Stimulated activated naive CD8-positive, alpha-beta T cell treated with anti-CD3 and anti-CD28 coated beads, Interleukin-15, Interleukin-2, amounts not matched to agents 100 U/mL and 50 U/mL, for 24 hours (primary cell): ENCODE results near the gene DDX18.
"Not testable (repeated sequence)": the region's sequence is repeated elsewhere in the genome, so short reads cannot be mapped to it uniquely, and the experiment has no call there.

Experiments
- ATAC-seq: fragments of 150-1000 bp; cut with Tn5 transposase; one replicate; pipeline ENCODE4 v1.10.0; 2021
- DNase-seq: peaks from one replicate; pipeline ENCODE4 v3.0.0; 2021

Gene DDX18

DNA sequence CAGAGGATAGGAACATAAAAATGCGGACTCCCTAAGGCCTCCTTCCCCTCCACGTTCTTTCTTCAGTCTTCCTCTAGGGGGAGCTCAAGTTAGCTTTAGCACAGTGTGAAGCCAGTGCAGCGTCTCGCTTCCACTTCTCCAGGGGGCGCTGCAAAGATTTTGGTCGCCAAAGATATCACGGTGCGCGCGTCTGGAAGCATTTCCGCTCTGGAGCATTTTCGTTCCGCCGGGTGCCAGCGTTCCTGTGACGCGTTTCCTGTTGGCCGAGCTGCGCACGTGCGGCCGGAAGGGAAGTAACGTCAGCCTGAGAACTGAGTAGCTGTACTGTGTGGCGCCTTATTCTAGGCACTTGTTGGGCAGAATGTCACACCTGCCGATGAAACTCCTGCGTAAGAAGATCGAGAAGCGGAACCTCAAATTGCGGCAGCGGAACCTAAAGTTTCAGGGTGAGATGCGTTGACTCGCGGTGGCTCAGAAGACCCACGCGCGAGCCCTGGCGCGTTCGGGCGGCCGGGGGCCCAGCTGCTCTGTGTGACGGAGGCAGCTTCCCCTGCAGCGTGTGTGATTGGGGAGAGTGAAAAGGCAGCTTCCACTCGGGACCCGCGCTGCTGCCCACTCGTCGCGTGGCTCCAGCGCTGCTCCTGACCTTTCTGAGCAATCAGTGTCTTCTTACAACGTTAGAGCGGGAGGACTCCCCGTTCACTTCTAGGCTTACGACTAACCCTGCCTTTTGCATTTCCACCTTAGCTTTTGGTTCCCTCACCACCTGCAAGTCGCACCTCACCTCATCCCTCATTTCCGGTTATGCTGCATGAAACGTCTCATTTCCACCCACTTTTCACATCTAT, at the start of gene DDX18:
Gene DDX18 (plus strand): TSS at position 275 of the 848 bp plus-strand sequence. CDS start 87 bp downstream, at position 362.
- DNase-seq (peak; percentile 96), ATAC-seq (peak; percentile 96)

DNA sequence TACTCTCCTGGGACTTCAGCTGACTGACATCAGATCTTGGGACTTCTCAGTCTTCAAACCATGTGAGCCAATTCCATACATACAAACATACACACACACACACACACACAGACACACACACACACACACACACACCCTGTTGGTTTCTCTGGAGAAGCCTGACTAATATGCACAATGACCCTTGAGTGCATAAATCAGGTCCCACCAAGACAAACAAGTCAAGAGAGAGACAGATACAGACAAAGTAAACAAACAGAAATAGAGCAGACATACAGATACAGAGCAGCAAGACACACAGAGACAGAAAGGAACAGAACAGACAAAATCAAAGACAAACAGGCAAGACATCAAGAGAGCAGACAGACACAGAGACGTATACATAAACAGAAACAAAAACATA, 43.8 kb upstream of the DDX18 start:
- no peak for DNase-seq
- ATAC-seq, result no peak

DNA sequence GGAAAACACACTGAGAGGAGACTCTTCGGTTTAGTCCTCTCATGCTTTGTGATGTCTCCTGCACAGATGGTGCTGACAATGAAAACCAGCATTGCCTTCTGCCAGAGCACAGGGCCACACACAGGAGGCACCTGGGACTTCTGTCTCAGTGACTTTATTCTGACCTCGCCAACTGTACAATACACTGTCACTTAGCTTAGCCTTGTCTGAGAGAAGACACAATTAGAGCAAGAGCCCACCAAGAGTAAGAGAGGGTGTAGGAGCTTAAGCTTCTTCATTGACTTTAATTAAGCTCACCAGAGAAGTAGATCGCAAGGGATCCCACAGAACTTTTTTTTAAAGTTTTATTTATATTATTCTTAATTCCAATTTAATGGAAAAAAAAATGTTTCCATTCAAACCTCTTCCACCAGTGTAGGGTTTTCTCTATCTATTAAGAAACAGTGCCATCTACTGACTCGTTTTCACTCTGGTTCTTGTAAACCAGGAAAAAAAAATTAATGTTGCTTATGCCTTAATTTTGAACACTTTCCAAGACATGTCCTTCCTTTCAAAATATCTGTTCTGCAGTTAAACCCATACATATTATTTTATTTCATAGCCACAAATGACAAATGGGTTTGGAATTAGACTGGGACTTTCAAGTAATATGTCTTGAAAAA, 42.4 kb upstream of the DDX18 start:
- no peak for DNase-seq
- ATAC-seq, result no peak

DNA sequence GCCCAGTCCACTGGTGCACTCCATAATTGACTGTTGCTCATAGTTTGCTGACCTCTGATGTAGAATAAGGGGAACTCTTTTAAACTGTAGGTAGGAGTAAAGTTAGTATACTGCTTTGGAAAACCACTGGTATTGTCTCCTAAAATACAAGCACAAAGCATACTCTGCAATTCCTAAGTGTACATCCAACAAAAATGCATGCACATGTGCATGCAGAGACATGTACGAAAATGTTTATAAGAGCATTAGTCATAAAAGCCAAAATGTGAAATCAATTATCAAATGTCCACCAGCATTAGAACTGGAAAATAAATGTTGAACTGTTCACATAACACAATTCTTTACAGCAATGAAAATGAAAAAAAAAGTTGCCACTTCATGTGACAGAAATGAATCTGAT, 39.8 kb upstream of the DDX18 start:
- no peak for ATAC-seq
- DNase-seq, result no peak

DNA sequence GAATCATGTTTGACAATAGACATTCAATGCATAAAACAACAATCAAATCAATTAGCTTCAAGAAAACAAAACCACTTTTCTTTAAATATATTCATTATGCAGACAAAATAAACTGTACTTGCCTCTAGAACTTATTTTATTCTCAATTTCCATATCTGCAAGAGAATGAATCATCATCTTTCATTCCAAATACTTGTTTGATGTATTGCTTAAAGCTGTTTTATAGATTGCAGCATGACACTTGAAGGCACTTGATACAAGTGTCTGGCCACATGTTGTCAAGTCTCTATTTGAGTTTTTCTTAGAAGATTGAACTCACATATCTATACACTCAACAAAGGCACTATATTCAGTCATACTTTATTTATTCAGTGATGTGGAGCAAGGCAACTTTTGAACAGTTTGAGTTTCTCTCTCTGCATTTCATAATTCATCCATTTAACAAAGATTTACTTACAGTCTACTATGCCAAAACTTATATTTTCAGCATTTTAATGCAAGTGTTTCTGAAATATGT, 38.7 kb upstream of the DDX18 start:
- DNase-seq (no peak), ATAC-seq (no peak)

DNA sequence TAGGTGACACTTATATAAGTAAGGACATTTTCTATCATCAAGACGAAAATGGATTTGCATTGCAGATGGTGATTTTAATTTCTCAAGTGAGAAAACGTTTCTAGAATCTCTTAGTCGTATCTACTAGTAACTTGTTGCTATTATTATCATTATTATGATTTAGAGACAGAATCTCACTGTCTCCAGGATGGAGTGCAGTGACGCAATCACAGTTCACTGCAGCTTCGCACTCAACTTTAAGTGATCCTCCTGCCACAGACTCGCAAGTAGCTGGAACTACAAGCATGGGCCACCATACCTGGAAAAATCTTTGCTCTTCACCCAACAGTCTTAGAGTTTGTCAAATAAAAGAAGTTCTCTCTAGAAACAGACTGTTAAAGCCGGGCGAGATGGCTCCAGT, 37.6 kb upstream of the DDX18 start:
- ATAC-seq (no peak), DNase-seq (no peak)

DNA sequence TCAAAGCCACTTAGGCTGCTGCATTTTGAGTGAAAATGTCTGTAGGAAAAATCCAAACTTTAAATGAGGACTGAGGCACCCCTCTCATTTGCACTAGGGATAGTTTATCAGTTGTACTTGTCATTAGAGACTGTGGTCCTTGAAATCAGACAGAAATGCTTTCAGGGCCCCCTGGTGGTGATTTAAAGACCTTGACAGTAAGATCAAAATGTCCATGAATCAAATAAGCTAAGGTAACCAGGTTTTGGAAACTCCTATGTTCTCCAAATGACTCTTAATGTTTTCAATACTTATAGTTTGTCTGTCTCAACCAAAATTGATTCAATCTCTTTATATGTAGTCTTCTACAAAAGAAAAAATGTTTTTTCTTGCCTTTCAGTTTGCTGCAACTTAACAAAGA, 28.8 kb upstream of the DDX18 start:
- DNase-seq, result peak; percentile 35
- ATAC-seq, result no peak

DNA sequence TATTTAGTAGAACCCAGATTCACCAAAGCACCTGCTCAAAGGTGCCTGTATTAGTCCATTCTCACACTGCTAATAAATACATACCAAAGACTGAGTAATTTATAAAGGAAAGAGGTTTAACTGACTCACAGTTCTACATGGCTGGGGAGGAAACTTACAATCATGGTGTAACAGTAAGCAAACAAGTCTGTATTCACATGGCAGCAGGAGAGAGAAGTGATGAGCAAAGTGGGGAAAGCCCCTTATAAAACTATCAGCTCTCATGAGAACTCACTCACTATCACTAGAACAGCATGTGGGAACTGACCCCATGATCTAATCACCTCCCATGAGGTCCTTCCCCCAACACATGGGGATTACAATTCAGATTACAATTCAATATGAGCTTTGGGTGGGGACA, 28.0 kb upstream of the DDX18 start:
- DNase-seq (no peak), ATAC-seq (no peak)

DNA sequence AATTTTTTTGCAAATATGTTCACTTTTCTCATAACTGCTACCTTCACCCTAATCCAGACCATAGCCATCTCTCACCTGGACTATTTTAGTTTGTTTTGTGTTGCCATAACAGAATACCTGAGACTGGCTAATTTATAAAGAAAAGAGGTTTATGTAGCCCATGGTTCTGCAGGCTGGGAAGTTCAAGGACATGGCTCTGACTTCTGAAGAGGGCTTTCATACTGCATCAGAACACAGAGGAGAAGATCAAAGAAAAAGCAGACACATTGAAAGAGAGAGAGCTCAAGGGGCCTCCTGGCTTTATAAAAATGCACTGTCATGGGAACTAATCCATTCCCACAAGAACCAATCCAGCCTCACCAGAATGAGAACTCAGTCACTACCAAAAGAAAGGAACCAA, 25.0 kb upstream of the DDX18 start:
- no peak for ATAC-seq
- DNase-seq, result no peak

DNA sequence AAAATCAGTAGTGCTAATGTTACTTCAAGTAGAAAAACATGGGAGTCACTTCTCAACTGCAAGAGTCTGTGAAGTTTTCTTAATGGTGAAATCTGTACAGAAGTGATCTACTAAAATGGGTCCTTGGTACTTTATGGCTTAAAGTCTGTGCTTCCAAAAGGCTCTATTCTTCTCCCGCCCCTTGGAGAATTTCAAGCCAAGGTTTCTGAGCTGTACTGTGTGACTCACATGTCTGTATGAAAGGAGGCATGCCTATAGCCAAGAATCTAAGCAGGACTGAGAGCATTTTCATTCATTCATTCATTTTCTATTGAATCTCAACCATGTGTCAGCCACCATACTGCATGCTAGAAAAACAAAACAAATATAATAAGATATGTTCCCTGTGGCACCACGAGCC, 19.8 kb upstream of the DDX18 start:
- no peak for ATAC-seq
- no peak for DNase-seq

DNA sequence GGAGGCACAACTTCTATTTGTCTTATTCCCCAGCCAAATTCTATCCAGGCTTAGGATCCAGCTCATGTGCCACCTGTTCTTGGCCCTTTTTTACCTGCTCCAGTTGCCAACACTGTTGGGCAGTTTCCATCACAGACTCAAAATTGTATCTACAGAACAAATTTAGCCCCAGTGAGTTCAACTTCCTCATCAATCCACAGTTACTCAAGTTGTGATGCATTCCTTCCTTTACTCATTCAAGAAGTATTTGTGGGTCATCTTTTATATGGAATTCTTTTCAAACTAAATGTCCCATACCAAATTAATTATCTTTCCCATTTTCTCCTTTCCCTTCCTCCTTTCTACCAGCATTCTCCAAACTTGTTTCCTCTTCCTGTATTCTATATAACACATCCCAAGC, 12.7 kb upstream of the DDX18 start:
- ATAC-seq, result no peak
- DNase-seq, result no peak

DNA sequence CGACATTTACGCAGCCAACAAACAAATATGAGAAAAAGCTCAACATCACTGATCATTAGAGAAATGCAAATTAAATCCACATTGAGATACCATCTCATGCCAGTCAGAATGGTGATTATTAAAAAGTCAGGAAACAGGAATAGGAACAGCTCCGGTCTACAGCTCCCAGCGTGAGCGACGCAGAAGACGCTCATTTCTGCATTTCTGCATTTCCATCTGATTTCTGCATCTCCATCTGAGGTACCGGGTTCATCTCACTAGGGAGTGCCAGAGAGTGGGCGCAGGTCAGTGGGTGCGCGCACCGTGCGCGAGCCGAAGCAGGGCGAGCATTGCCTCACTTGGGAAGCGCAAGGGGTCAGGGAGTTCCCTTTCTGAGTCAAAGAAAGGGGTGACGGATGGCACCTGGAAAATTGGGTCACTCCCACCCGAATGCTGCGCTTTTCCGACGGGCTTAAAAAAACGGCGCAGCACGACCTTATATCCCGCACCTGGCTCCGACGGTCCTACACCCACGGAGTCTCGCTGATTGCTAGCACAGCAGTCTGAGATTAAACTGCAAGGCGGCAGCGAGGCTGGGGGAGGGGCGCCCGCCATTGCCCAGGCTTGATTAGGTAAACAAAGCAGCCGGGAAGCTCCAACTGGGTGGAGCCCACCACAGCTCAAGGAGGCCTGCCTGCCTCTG, 10.7 kb upstream of the DDX18 start:
- not testable (repeated sequence) for DNase-seq, ATAC-seq

DNA sequence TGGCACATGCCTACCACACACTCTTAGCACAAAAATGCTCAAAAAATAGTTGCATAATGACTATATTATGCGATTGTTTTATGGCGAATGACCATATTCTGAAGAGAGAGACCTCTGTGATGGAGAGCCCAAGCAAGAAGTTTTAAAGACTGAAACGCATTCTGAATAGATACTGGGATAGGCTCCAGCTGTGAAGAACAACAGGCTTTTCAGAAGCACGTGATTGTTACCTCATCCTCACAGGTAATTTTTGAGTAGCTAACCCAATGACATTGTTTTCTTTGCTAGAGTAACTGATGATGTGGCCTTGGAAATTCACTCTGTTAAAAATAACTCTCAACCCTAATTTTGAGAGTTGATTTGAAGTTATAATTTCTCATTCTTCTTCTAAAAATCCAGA, 2.0 kb upstream of the DDX18 start:
- ATAC-seq (no peak), DNase-seq (no peak)

DNA sequence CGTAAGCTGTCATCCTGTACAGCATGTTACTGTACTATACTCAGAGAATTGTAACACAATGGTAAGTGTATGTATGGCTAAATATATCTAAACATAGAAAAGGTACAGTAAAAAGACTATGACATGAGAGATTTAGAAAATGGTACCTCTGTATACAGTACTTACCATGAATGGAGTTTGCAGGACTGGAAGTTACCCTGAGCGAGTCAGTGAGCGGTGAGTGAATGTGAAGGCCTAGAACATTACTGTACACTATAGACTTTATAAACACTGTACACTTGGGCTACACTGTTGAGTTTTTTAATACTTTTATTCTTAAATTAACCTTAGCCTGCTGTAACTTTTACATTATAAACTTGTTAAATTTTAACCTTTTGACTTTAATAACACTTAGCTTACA, 1.5 kb downstream of the DDX18 start:
- DNase-seq (no peak), ATAC-seq (no peak)

DNA sequence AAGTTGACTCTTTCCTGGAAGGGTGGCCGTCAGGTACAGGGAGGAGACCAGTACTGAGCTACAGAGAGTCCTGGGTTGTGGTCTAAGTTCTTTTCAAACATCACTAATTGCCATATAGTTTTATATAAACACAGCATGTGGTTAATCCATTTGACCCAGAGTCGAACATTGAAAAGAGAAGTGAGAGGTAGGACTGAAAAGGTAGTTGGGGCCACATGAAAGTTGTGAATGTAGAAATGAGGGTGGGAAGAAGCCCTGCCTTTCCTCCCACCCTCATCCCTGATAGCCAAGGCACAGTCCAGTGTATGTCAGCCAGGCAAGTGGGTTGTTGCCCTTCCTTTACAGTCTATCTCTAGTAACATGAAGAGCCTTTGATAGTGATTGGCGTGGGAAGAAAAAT, 4.4 kb downstream of the DDX18 start:
- DNase-seq, result no peak
- no peak for ATAC-seq

DNA sequence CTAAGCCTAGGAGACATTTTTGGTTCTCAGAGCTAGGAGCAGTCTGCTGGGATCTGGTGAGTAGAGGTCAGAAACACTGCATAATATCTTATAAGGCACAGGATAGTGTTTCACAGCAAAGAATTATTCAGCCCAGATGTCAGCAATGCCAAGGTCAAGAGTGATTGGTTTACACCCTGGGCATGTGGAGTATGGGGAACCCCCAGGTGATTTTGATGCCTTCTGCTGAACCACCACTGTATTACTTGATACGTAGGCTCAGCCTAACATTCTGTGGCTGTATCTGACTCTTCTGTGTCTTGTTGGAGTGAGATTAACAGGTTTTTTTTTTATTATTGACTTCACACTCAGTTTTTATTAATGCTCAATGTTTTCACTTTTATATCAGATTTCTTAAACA, 6.0 kb downstream of the DDX18 start:
- DNase-seq (peak; percentile 39), ATAC-seq (peak; percentile 99)

DNA sequence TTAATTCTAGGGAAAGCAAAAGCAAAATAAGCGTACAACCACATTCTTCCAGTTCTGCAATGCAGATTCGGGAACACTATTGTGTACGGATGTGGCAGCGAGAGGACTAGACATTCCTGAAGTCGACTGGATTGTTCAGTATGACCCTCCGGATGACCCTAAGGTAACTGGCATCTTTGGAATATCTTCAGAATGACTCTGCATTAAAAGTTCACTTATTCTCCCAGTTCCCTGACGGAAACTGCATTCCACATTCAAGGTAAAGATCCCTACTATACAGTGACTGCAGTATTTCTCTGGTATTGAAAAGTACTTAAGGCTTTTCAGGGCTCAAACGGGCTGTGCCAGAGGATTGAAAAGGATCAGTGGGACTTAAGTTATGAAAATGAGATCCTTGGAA, 10.9 kb downstream of the DDX18 start:
- ATAC-seq (no peak), DNase-seq (no peak)

DNA sequence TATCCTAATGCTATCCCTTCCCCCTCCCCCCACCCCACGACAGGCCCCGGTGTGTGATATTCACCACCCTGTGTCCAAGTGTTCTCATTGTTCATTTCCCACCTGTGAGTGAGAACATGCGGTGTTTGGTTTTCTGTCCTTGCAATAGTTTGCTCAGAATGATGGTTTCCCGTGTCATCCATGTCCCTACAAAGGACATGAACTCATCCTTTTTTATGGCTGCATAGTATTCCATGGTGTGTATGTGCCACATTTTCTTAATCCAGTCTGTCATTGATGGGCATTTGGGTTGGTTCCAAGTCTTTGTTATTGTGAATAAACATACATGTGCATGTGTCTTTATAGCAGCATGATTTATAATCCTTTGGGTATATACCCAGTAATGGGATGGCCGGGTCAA, 13.0 kb downstream of the DDX18 start:
- ATAC-seq, DNase-seq: not testable (repeated sequence)

DNA sequence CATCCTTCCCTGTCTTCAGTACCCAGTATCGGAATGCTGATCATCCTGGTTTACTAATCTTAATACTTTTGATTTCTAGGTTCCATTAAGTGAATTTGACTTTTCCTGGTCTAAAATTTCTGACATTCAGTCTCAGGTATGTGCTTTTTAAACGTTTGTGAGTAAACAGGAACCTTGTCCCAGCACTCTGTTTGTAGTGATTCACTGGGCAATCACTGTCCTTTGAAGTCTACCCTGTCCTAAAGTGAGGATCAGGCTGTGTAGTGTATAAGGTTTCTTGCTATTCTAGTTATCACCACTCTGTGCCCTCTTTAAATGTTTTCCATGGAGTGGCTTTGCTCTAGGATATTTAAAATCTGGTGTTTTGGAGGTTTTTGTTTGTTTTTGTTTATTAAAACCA, 14.4 kb downstream of the DDX18 start:
- DNase-seq (no peak), ATAC-seq (no peak)

DNA sequence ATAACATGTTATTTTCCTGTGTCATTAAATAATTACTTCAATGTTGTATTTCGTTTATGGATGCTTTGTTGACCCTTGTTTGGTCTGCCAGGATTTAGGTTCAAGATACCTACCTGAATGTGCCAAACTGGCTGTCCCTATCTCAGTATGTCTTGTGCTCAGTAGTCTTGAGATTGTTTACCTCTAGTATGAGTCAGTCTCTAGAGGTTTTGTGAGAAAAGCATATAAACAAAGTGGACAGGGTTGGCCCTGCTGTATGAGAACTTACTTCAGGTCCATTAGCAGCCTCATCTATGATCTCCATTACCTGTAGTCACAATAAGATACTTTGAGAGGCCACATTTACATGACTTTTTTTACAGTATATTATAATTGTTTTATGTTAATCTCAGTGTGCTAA, 17.8 kb downstream of the DDX18 start:
- ATAC-seq (no peak), DNase-seq (no peak)

DNA sequence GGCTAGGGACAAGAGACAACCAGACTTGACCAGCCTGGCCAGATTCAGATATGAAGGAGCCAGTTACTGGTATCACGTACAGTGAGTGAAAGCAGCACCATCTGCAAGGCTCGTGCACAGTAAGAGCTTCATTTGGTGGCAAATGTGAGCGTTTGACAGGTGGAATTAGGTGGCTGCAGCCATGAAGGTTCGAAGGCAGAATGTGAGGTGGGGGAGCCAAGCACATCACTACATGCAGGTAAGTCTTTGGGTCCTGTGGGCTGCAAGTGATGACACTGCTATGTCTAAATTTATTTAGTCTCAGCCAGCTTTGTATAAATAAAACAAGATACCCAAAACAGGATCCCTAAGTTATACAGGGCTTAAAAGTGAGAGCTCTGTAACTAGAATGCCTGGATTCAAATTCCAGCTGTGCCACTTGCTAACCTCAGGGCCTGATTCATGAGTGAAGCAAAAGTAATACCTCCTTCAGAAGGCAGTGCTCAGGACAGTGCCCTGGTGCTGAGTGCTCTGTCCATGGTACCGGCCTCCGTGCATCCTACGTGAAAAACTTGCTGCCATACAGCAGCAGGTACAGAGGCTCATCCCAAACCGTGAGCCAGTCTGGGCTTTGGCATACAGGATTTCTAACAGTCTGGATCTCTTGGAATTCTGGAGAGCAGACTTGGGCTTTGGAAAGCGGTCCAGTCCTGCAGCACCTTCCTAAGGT, 18.6 kb downstream of the DDX18 start:
- ATAC-seq, result no peak
- no peak for DNase-seq

DNA sequence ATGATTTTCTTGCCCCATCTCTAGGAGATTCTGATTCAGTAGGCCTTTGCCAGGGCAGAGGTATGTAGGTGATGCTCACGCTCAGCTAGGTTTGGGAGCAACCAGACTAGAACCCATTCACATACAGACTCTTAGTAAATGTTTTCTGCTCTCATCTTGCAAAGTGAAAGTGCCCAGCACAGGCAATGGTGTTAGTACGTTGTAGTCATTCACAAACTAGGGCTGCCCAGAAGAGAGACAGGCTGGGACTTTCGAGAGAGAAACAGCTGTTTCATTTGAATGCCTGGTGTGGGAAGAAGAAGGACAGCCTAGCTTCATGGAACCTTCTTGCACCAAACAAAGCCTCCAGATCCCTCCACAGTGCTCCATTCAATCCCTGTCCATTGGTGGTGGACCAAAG, 19.4 kb downstream of the DDX18 start:
- ATAC-seq, result no peak
- no peak for DNase-seq
